Neural progenitor cell (in vitro differentiated cells): ENCODE measurements around the gene STAC2.

Experiments
- CTCF ChIP-seq: fragments of 200-600 bp; sonication (generic); IDR thresholded peaks from 2 replicates; pipeline ENCODE4 v1.5.1; 2017; ENCODE audit warnings: antibody characterized with exemption, mild to moderate bottlenecking
- EZH2 ChIP-seq: fragments of 200-600 bp; sonication (generic); IDR thresholded peaks from 2 replicates; pipeline ENCODE4 v1.6.1; 2017; ENCODE audit warnings: antibody characterized with exemption, mild to moderate bottlenecking, moderate library complexity
- EZH2phosphoT487 ChIP-seq: fragments of 200-600 bp; sonication (generic); IDR thresholded peaks from 2 replicates; pipeline ENCODE4 v1.6.1; 2017; ENCODE audit warnings: antibody characterized with exemption

GRCh38 chr17:39219647-39220154 lies 6.0 kb downstream of the STAC2 start:
- TF ChIP-seq CTCF: no peak
- no peak for TF ChIP-seq EZH2phosphoT487
- TF ChIP-seq EZH2: no peak
